RWPE2 (cell line): ENCODE data around the gene PRKACB.
"Not testable (repeated sequence)": the region's sequence is repeated elsewhere in the genome, so short reads cannot be mapped to it uniquely, and the experiment has no call there.

ENCODE experiments used
- ATAC-seq: fragments of 200-7000 bp; cut with Tn5 transposase; 3 replicates; pipeline ENCODE4 v1.9.1; 2021; ENCODE audit warnings: low read depth
- DNase-seq: peaks from one replicate; pipeline ENCODE4 v3.0.0-alpha.2; 2020; ENCODE audit warnings: low spot score
- H3K27ac ChIP-seq: fragments of 450-650 bp; 2 replicates; pipeline ENCODE4 v1.5.1; 2017; ENCODE audit warnings: mild to moderate bottlenecking; ENCODE audit not compliant: poor library complexity, severe bottlenecking
- H3K27me3 ChIP-seq: fragments of 250-450 bp; sonication (Bioruptor Pico); 2 replicates; pipeline ENCODE4 v1.5.1; 2021; ENCODE audit warnings: mild to moderate bottlenecking, moderate library complexity; ENCODE audit not compliant: insufficient read depth, poor library complexity, severe bottlenecking
- H3K36me3 ChIP-seq: fragments of 250-450 bp; sonication (Bioruptor Pico); 2 replicates; pipeline ENCODE4 v1.5.1; 2020; ENCODE audit warnings: low read depth, mild to moderate bottlenecking, moderate library complexity
- H3K4me1 ChIP-seq: fragments of 250-450 bp; sonication (Bioruptor Pico); 2 replicates; pipeline ENCODE4 v1.5.1; 2021; ENCODE audit warnings: mild to moderate bottlenecking, moderate library complexity; ENCODE audit not compliant: insufficient read depth, poor library complexity, severe bottlenecking
- H3K4me3 ChIP-seq: fragments of 250-450 bp; sonication (Bioruptor Pico); 2 replicates; pipeline ENCODE4 v1.5.1; 2021; ENCODE audit warnings: mild to moderate bottlenecking, moderate library complexity; ENCODE audit not compliant: severe bottlenecking
- H3K9me3 ChIP-seq: fragments of 250-450 bp; sonication (Bioruptor Pico); 2 replicates; pipeline ENCODE4 v1.5.1; 2021; ENCODE audit warnings: mild to moderate bottlenecking, moderate library complexity; ENCODE audit not compliant: severe bottlenecking
- TF ChIP-seq, protein P1 (sequence below): fragments of 450-650 bp; IDR thresholded peaks from one replicate; pipeline ENCODE4 v1.5.1; 2017; ENCODE audit warnings: mild to moderate bottlenecking, moderate library complexity; ENCODE audit not compliant: poor library complexity, severe bottlenecking

The PRKACB gene

DNA sequence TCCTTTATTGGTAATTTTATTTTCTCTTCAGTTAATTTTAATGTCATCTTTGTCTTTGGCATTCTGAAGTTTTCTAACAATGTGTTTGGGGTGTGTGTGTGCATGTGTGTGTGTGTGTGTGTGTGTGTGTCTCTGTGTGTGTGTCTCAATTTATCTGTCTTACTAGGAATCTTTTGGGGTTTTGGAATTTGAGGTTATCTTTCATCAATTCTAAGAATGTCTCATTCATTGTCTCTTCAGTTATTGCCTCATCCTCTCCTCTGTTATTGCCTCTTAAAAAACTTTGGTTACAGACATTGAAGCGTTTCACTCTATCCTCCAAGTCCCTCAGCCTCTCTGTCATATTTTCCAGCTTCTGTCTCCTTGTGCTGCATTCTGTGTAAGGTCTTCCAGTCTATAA lies 139.3 kb downstream of the PRKACB start:
- Histone ChIP-seq H3K36me3 (no peaks in the 10 kb centered on the region; the same call in 1 of the 2 replicates), H3K27ac (no peak overlapping the region), H3K4me1 (no peaks in the 10 kb centered on the region), H3K9me3 (peaks cover 6% of the 10 kb centered on the region), H3K27me3 (no peaks in the 10 kb centered on the region), H3K4me3 (no peak overlapping the region)
- TF ChIP-seq, protein P1, sequence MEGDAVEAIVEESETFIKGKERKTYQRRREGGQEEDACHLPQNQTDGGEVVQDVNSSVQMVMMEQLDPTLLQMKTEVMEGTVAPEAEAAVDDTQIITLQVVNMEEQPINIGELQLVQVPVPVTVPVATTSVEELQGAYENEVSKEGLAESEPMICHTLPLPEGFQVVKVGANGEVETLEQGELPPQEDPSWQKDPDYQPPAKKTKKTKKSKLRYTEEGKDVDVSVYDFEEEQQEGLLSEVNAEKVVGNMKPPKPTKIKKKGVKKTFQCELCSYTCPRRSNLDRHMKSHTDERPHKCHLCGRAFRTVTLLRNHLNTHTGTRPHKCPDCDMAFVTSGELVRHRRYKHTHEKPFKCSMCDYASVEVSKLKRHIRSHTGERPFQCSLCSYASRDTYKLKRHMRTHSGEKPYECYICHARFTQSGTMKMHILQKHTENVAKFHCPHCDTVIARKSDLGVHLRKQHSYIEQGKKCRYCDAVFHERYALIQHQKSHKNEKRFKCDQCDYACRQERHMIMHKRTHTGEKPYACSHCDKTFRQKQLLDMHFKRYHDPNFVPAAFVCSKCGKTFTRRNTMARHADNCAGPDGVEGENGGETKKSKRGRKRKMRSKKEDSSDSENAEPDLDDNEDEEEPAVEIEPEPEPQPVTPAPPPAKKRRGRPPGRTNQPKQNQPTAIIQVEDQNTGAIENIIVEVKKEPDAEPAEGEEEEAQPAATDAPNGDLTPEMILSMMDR = no peak
- DNase-seq (no peak), ATAC-seq (no peak)

DNA sequence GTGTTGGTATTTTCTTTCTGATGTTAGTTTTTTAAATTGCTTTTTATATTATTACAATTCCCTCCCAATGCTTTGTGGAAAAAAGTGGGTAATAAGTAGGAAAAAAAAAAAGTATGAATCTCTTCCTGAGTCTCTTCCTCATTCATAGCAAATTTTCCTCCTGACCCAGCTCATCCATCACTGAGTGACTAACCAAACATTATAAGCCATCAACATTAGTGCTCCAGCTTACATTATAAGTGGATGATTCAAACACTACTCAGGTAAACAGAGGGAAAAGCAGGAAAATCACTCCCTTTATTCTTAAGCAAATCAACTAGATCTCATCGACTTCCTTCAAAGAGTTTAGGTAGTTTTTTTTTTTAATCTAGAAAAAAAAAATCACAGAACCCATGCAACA lies 142.0 kb downstream of the PRKACB start:
- no peaks in the 10 kb centered on the region for H3K4me1 ChIP-seq
- no peaks in the 10 kb centered on the region for H3K27me3 ChIP-seq
- peaks cover 6% of the 10 kb centered on the region for H3K9me3 ChIP-seq
- TF ChIP-seq, protein P1 = no peak
- no peak overlapping the region for H3K27ac ChIP-seq
- H3K4me3 ChIP-seq = no peak overlapping the region
- ATAC-seq = no peak
- H3K36me3 ChIP-seq = no peaks in the 10 kb centered on the region; the same call in 1 of the 2 replicates
- no peak for DNase-seq

DNA sequence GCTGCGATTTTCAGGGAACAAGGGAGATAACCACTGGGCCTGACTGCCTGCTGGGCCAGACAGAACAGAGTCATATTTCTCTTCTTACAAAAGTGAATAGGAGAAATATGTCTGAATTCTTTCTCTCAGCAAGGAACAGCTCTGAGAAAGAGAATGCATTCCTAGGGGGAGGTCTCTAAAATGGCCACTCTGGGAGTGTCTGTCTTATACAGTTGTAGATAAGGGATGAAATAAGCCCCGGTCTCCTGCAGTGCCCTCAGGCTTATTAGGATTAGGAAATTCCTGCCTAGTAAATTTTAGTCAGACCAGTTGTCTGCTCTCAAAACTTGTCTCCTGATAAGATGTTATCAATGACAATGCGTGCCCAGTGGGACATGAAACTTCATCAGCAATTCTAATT lies 143.3 kb downstream of the PRKACB start:
- not testable (repeated sequence) for H3K36me3 ChIP-seq, ATAC-seq

More for the DNA sequence above, 143.3 kb downstream of the PRKACB start:
- not testable (repeated sequence) for H3K27ac ChIP-seq, H3K27me3 ChIP-seq, H3K4me1 ChIP-seq, DNase-seq, H3K4me3 ChIP-seq, H3K9me3 ChIP-seq
